DMS 273 (cell line): ENCODE measurements around the gene GOLGA8S.
"Not testable (repeated sequence)": the region's sequence is repeated elsewhere in the genome, so short reads cannot be mapped to it uniquely, and the experiment has no call there.

Experiments
- DNase-seq: peaks from one replicate; lab custom pipeline; 2025; ENCODE audit not compliant: unreplicated experiment; lab: John Stamatoyannopoulos, UW

Gene GOLGA8S

GRCh38 chr15:23397779-23398178, 43.2 kb downstream of the GOLGA8S start:
- no peak for DNase-seq

DNA sequence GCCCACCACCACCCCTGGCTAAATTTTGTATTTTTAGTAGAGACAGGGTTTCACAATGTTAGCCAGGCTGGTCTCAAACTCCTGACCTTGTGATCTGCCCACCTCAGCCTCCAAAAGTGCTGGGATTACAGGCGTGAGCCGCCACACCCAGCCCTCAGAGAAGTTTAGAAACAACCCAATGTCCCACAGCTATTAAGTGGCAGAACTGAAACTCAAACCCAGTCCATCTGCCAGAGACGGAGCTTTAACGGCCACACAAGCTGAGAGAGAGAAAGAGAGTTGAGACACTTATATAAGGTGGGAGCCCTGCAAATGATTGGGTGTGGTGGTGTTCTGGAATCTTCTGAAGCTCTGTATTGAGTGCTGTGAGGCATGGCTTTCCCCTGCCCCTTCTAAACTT, 43.8 kb downstream of the GOLGA8S start:
- DNase-seq = not testable (repeated sequence)

- not testable (repeated sequence) for DNase-seq
Measured at GRCh38 chr15:23399207-23399606, 44.7 kb downstream of the GOLGA8S start.

GRCh38 chr15:23401627-23402026, 47.1 kb downstream of the GOLGA8S start:
- no peak for DNase-seq

GRCh38 chr15:23402140-23402539, 47.6 kb downstream of the GOLGA8S start:
- DNase-seq = no peak

DNA sequence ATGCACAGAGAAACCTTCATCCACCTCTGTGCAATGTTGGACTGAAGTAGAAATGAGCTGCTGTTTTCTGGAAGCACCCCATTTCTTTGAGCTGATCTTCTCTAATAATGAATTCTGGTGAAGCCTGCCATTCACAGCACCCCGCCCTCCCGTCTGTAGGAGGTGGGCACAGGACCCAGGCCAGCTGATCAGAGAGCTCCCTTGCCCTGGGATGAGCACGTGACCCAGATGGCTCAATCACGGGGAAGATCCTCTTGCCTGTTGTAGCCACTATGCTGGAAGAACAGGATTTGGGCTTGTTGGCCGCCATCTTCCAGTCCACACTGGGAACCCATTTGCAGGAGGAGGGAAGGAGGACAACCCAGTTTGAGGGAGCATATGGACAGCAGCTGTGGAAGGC, 48.0 kb downstream of the GOLGA8S start:
- peak; percentile 6 for DNase-seq

GRCh38 chr15:23403550-23403949, 49.0 kb downstream of the GOLGA8S start:
- no peak for DNase-seq

- DNase-seq = no peak
Measured at GRCh38 chr15:23411841-23412240, 57.3 kb downstream of the GOLGA8S start.

- DNase-seq = not testable (repeated sequence)
Measured at GRCh38 chr15:23412881-23413600, 58.5 kb downstream of the GOLGA8S start.
